ENCODE results near the gene SLC22A1. TPM values are rescaled to one million over a fixed set of nuclear protein-coding genes. Genes with fewer than 3 reads are reported as not detected.

Gene SLC22A1
- total and polyA plus RNA-seq, 2 of the 13 experiments (the other 11 are each of a cell fraction or from before 2014, with no cell fraction given), result 0.80 to 0.87 TPM

DNA sequence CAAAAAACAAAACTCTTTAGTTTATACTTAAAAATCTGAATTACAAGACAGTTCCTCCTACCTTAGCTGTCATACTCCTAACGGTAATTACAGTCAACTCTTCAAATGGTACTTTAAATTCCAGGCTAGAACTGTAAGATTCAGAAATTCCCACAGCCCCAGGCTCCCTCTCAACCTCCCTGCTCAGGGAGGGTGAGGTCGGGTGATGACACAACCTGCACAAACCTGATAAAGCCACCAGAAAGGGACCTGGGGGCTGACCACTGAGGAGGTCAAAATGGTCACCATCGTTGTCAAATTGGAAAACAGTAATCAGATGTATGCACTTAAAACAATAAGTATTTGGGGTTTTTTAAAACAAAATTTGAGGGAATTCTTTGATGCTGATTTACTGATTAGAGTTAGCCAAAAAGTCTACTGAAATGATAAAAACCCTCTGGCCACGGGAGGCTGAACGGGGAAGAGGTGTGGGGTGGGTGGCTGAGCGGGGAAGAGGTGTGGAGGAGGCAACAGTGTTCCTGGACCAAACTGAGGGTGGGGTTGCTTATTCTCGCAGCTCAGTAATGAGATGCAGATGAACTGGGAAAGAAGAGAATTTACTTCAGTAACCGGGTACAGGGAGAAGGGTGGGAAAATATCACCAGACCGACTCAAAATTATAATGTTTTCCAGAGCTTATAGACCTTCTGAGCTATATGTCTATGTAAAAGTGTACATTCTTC is 52.4 kb downstream of the SLC22A1 start:
- Histone ChIP-seq H3K9ac (ENCODE audit: insufficient read depth, low read depth, low read length) (no peak overlapping the region), H3K27me3 (ENCODE audit: control insufficient read depth in 1 of 2, insufficient read depth in 2 of 2, low read length in 2 of 2) (no peaks in the 10 kb centered on the region), H3K27ac (ENCODE audit: extremely low read length, insufficient read depth, low read length) (no peak overlapping the region), H2AFZ (ENCODE audit: low read length) (no peak overlapping the region), H4K20me1 (ENCODE audit: insufficient read depth, low read length) (no peaks in the 10 kb centered on the region), H3K4me2 (ENCODE audit: low read depth, low read length) (no peak overlapping the region), H3K4me1 (ENCODE audit: insufficient read depth, low read length) (peaks cover 10% of the 10 kb centered on the region; the same call in 1 of the 2 replicates), H3K79me2 (ENCODE audit: insufficient read depth, low read length) (no peaks in the 10 kb centered on the region), H3K4me3 (replicated peaks in 1 of 3; ENCODE audit: insufficient read depth in 1 of 3, low read depth in 2 of 3, low read length in 3 of 3) (no peak overlapping the region), H3K36me3 (replicated peaks in 1 of 2; ENCODE audit: control insufficient read depth in 1 of 2, insufficient read depth in 2 of 2, low read length in 2 of 2) (no peaks in the 10 kb centered on the region), H3K9me3 (ENCODE audit: low read length) (no peaks in the 10 kb centered on the region)
- no TSS peak for BruUV-seq (replicated peaks)
- TF ChIP-seq HNRNPL (IDR thresholded peaks at IDR 0.05; ENCODE audit: low read depth, low read length) (no peak), ASH2L (IDR thresholded peaks at IDR 0.05; ENCODE audit: insufficient read length, low read depth, low read length) (no peak), FOSL1 (CRISPR knock-in tag; IDR thresholded peaks at IDR 0.05; ENCODE audit: borderline replicate concordance) (no peak)
- TF ChIP-seq, protein P1, sequence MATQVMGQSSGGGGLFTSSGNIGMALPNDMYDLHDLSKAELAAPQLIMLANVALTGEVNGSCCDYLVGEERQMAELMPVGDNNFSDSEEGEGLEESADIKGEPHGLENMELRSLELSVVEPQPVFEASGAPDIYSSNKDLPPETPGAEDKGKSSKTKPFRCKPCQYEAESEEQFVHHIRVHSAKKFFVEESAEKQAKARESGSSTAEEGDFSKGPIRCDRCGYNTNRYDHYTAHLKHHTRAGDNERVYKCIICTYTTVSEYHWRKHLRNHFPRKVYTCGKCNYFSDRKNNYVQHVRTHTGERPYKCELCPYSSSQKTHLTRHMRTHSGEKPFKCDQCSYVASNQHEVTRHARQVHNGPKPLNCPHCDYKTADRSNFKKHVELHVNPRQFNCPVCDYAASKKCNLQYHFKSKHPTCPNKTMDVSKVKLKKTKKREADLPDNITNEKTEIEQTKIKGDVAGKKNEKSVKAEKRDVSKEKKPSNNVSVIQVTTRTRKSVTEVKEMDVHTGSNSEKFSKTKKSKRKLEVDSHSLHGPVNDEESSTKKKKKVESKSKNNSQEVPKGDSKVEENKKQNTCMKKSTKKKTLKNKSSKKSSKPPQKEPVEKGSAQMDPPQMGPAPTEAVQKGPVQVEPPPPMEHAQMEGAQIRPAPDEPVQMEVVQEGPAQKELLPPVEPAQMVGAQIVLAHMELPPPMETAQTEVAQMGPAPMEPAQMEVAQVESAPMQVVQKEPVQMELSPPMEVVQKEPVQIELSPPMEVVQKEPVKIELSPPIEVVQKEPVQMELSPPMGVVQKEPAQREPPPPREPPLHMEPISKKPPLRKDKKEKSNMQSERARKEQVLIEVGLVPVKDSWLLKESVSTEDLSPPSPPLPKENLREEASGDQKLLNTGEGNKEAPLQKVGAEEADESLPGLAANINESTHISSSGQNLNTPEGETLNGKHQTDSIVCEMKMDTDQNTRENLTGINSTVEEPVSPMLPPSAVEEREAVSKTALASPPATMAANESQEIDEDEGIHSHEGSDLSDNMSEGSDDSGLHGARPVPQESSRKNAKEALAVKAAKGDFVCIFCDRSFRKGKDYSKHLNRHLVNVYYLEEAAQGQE (IDR thresholded peaks at IDR 0.05; ENCODE audit: borderline replicate concordance in 1 of 2, low read depth in 1 of 2, low read length in 2 of 2), result no peak
- CTCF ChIA-PET (ENCODE audit: low intra/inter-chr PET ratio, low total read pairs), result no interaction called here
- no peak for ATAC-seq
- intact Hi-C loops (cut with micrococcal nuclease; ENCODE audit: unreplicated experiment), result no loop called here
- POLR2A ChIA-PET, result no interaction called here
- WGBS (ENCODE audit: low lambda C conversion rate), result 36% methylated on average over 9 of the region's 9 CpGs
- FAIRE-seq, result no peak
- in situ Hi-C loops (cut with HindIII; ENCODE audit: extremely low pct_ligation_motif_present, low pct_unique_long_range_greater_than_20kb), result no loop called here
- no peak for DNase-seq (ENCODE audit: low spot score)

Measured in HepG2 (cell line).